Measurements from ENCODE around the gene ALPI.

ALPI gene

DNA sequence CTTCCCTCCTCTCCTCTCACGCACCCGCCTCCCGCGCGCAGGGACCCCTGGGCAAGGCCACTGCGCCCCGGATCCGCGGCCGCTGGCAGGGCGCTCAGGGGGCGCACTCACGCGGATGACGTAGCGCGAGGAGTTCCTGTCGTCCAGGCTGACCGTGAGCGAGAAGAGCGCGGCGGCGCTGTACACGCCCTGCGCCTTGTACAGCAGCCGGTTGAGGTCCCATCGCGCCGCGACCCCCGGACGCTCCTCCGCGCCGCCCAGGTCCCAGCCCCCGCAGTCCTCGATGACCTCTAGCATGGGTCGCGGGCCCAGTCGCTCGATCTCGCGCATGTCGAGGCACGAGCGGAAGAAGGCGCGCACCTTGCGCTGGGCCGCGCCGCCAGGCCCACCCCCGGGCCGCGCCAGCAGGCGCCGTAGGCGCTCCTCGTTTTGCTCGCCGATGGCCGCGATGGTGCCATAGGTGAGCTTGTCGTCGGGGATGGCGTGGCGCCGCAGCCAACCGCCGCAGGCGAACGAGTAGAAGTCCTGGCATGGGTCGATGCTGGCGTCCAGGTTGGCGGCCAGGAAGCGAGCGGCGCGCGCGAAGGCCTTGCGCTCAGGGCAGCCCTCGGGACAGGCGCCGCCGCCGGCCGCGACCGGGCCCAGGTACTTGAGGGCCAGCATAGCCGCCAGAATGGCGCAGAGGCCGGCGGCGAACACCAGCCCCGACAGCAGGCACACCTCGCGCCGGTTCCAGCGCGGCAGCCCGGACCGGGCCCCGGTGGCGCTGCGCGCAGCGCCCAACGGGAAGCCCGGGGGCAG lies 30.0 kb downstream of the ALPI start:
- peaks cover 63% of the 10 kb centered on the region for H3K27me3 Mint-ChIP-seq
- intact Hi-C loops (cut with micrococcal nuclease): no loop called here
- H3K4me3 Mint-ChIP-seq: no peak overlapping the region
- H3K36me3 Mint-ChIP-seq (ENCODE audit: low read depth): no peaks in the 10 kb centered on the region
- no peaks in the 10 kb centered on the region for H3K4me1 Mint-ChIP-seq (ENCODE audit: low read depth)
- H3K9me3 Mint-ChIP-seq: no peaks in the 10 kb centered on the region
- no peak overlapping the region for H3K27ac Mint-ChIP-seq

DNA sequence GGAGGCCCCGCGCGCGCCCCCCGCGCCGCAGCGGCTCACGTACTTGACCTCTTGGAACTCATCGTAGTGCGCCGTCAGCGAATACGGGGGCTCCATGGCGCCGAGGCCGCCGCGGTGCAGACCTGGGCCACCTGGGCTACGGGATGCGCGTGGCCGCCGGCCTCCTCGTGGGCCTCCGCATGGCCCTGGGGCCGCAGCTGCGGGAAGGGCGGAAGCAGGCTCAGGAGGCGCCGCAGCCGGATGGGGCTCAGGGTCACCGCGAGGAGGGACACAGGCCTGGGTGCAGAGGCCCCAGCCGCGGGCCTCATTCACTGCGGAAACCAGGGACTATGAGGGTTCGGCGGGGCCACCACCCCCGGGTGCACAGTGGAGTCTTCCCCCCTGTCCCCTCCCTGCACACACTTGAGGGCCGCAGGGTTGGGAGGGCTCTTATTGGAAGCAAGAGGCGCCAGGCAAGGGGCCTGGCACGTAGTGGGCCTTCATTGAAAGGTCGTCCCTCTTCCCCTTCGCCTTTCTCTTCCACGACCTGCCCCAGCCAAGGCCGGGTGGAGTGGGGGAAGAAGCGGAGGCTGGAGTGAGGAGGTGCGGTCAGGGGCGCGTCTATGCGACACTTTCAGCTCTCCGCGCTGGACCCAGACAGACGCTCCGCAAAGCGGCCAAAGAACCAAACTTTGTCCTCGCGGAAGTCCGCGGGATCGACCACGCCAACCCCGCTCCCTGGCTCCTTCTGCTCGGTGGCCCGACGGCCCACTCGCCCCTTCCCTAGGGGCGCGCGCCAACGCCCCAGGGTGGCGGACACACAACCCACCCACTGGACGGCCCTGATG lies 30.8 kb downstream of the ALPI start:
- peaks cover 65% of the 10 kb centered on the region for H3K27me3 Mint-ChIP-seq
- intact Hi-C loops (cut with micrococcal nuclease): no loop called here
- H3K9me3 Mint-ChIP-seq: no peaks in the 10 kb centered on the region
- no peak overlapping the region for H3K27ac Mint-ChIP-seq
- no peaks in the 10 kb centered on the region for H3K4me1 Mint-ChIP-seq (ENCODE audit: low read depth)
- no peak overlapping the region for H3K4me3 Mint-ChIP-seq
- H3K36me3 Mint-ChIP-seq (ENCODE audit: low read depth): no peaks in the 10 kb centered on the region

GRCh38 chr2:232487385-232488096 lies 31.6 kb downstream of the ALPI start, which contains the start of gene ECEL1:
ECEL1 (minus strand) TSS chr2:232487834; CDS start chr2:232486653, 1,181 bp downstream.
- no peaks in the 10 kb centered on the region for H3K36me3 Mint-ChIP-seq (ENCODE audit: low read depth)
- H3K9me3 Mint-ChIP-seq: no peaks in the 10 kb centered on the region
- H3K4me3 Mint-ChIP-seq: no peak within 1 kb of the TSS
- no peaks in the 10 kb centered on the region for H3K4me1 Mint-ChIP-seq (ENCODE audit: low read depth)
- peaks cover 69% of the 10 kb centered on the region for H3K27me3 Mint-ChIP-seq
- intact Hi-C loops (cut with micrococcal nuclease): no loop called here
- no peak within 1 kb of the TSS for H3K27ac Mint-ChIP-seq

DNA sequence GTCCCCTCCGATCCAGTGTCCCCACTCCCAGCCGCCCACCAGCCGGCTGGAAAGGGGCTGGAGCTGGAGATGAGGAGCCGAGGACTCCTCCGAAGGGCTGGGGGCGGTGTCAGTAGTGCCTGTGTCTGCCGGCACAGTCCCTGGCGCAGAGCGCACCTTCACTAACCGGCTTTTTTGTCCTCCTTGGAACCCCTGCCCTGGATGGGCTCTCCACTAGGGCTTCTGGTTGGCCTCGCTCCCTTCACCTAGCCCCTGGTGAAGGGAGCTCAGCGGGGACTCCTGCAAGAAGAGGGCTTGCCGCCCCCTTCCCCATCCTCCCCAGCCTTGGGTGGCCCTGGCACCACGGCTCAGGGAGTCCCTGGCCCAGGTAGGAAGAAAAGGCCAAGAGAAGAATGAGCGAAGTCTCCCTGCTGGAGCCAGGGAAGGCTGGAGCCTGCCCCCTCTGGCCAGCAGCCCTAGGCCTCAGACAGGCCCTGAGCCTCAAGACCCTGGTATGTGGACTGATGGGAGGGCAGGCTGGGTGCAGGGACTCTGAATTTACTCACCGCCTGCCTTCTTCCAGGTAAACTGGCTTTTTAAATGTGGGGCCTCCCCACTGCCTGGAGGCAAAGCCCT lies 32.3 kb downstream of the ALPI start:
- Mint-ChIP-seq H3K27me3 (peaks cover 73% of the 10 kb centered on the region), H3K4me3 (no peak overlapping the region), H3K36me3 (ENCODE audit: low read depth) (no peaks in the 10 kb centered on the region), H3K4me1 (ENCODE audit: low read depth) (no peaks in the 10 kb centered on the region), H3K27ac (no peak overlapping the region), H3K9me3 (no peaks in the 10 kb centered on the region)
- intact Hi-C loops (cut with micrococcal nuclease): no loop called here

DNA sequence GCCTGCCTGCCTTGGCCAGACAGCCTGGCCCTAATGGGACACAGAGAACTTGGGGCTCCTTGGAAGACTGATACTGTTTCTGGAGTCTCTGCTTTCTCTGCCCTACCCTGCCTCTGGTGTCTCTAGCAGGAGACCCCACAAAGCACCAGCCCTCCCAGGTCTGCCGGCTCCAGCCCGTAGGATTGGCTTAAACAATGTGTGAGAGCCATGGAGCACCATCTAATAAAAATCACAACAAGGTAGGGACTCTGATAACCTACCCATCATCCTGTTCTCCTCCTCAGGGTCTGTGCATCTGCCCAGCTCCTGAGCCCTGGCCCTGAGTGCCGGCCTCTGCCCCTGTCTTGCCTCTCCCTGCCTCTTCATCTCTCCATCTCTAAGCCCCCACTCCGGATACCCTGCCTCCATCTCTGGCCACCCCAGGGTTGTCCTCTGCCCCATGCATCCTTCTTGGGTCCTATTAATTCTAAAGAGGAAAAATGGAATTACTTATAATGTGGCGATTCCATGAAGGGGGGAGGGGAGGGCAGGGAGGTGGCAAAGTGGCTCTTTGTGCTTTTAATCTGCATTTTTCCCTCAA lies 32.9 kb downstream of the ALPI start:
- no peak overlapping the region for H3K4me3 Mint-ChIP-seq
- H3K36me3 Mint-ChIP-seq (ENCODE audit: low read depth): no peaks in the 10 kb centered on the region
- H3K4me1 Mint-ChIP-seq (ENCODE audit: low read depth): no peaks in the 10 kb centered on the region
- peaks cover 71% of the 10 kb centered on the region for H3K27me3 Mint-ChIP-seq
- H3K9me3 Mint-ChIP-seq: no peaks in the 10 kb centered on the region
- H3K27ac Mint-ChIP-seq: no peak overlapping the region
- intact Hi-C loops (cut with micrococcal nuclease): no loop called here

DNA sequence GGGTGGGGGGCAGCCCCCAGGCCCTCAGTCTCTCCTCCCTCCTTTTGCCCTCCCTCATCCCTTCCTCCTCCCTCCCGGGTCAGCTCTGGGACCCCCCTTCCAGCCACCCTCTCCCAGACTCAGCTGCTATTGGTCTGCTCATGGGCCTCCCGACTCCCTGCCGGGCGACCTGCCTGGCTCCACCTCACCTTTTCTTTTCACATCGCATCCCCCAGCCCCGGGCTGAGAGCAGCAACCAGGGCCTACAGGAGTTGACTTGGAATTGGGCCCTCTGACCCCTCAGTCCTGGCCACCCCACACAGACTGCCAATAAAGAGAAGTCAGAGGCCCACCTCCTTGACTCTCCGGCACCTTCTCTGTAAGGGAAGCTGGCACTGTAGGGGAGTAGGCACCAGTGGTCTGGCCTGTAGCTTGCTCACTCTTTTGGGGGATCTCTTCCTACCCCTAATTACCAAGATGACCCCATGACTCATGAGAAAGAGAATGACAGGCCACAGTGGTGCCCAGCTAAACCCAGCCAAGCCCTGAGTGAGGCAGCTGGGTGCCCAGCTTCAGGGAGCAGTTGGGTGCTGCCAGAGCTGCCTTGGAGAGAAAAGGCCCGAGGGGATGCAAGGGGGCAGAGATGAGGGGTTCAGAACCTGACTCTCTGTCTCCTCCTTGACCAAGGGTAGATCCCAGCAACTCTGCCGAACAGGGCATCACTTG lies 33.7 kb downstream of the ALPI start:
- no peaks in the 10 kb centered on the region for H3K36me3 Mint-ChIP-seq (ENCODE audit: low read depth)
- H3K27me3 Mint-ChIP-seq: peaks cover 64% of the 10 kb centered on the region
- intact Hi-C loops (cut with micrococcal nuclease): no loop called here
- H3K4me3 Mint-ChIP-seq: no peak overlapping the region
- H3K9me3 Mint-ChIP-seq: no peaks in the 10 kb centered on the region
- H3K4me1 Mint-ChIP-seq (ENCODE audit: low read depth): no peaks in the 10 kb centered on the region
- H3K27ac Mint-ChIP-seq: no peak overlapping the region

DNA sequence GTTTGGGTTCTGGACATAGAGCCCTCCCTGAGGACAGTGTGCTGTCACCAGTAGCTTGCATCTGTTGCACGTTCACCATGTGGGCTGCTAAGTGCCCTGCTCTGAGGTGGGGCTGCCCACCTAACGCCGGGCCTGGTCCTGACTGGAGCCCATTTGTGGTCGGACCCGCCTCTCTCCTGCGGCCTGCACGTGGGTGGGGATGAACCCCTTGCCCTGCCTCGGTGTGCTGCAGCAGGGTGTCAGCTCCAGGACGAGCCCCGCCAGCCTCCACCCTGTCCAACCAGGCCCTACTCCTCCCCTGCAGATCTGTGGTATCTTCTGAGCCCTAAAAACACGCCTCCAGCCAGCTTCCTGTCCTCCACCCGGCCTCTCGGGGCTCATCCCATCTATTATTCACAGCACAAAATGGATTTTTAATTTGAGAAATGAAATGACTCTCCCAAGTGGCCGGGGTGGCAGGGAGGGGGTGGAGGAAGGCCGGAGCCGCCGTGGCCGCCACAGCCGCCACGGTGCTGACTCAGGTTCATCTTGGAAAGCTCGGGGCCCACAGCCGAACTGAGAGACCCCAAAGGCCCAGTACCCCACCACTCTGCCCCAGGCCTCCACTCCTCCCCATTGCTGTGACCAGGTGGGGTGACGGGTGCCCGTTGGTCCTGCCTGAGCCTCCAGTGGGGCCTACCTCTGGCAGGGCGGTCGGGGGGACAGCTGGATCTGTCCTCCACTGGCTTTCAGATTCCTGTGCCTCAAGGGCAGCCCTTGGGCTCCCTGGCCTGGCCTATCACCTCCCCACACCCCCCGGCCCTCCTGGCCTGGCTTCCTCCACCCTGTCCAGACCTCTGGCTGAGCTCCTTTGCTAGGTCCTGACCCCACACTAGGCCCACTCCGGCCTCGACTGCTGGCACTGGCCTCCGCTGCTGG lies 34.5 kb downstream of the ALPI start:
- H3K4me3 Mint-ChIP-seq: no peak overlapping the region
- H3K27me3 Mint-ChIP-seq: peaks cover 56% of the 10 kb centered on the region

GRCh38 chr2:232491139-232491780 lies 35.3 kb downstream of the ALPI start:
- Mint-ChIP-seq H3K4me3 (no peak overlapping the region), H3K9me3 (no peaks in the 10 kb centered on the region), H3K4me1 (ENCODE audit: low read depth) (no peaks in the 10 kb centered on the region), H3K27ac (no peak overlapping the region), H3K27me3 (peaks cover 50% of the 10 kb centered on the region), H3K36me3 (ENCODE audit: low read depth) (no peaks in the 10 kb centered on the region)
- intact Hi-C loops (cut with micrococcal nuclease): no loop called here

More for the DNA sequence above, 34.5 kb downstream of the ALPI start:
- intact Hi-C loops (cut with micrococcal nuclease): no loop called here
- H3K9me3 Mint-ChIP-seq: no peaks in the 10 kb centered on the region
- no peak overlapping the region for H3K27ac Mint-ChIP-seq
- no peaks in the 10 kb centered on the region for H3K4me1 Mint-ChIP-seq (ENCODE audit: low read depth)
- no peaks in the 10 kb centered on the region for H3K36me3 Mint-ChIP-seq (ENCODE audit: low read depth)

- H3K27ac Mint-ChIP-seq: no peak overlapping the region
- peaks cover 41% of the 10 kb centered on the region for H3K27me3 Mint-ChIP-seq
- intact Hi-C loops (cut with micrococcal nuclease): no loop called here
- H3K9me3 Mint-ChIP-seq: no peaks in the 10 kb centered on the region
- H3K36me3 Mint-ChIP-seq (ENCODE audit: low read depth): no peaks in the 10 kb centered on the region
- H3K4me3 Mint-ChIP-seq: no peak overlapping the region
- no peaks in the 10 kb centered on the region for H3K4me1 Mint-ChIP-seq (ENCODE audit: low read depth)
Measured at GRCh38 chr2:232492236-232492848, 36.4 kb downstream of the ALPI start.

- intact Hi-C loops (cut with micrococcal nuclease): no loop called here
- H3K9me3 Mint-ChIP-seq: no peaks in the 10 kb centered on the region
- no peak overlapping the region for H3K4me3 Mint-ChIP-seq
- H3K27ac Mint-ChIP-seq: no peak overlapping the region
- H3K36me3 Mint-ChIP-seq (ENCODE audit: low read depth): no peaks in the 10 kb centered on the region
- no peaks in the 10 kb centered on the region for H3K4me1 Mint-ChIP-seq (ENCODE audit: low read depth)
- H3K27me3 Mint-ChIP-seq: peaks cover 39% of the 10 kb centered on the region
Measured at GRCh38 chr2:232492963-232493700, 37.2 kb downstream of the ALPI start.

All from dendritic cell treated with granulocyte-macrophage colony-stimulating factor and Interleukin-4, amounts not matched to agents 40 ng/mL and 50 ng/mL, for 4 days (primary cell).